HG03378 (cell line): ENCODE data around the gene IPPK.

Source experiments
- ATAC-seq: cut with Tn5 transposase; IDR thresholded peaks from one replicate; pipeline ENCODE4 v1.9.1; 2021; ENCODE audit warnings: mild to moderate bottlenecking, moderate library complexity; ENCODE audit not compliant: unreplicated experiment

The IPPK gene

GRCh38 chr9:92696619-92697018, 26.7 kb upstream of the IPPK start:
- no peak for ATAC-seq

- ATAC-seq: no peak
These were observed 17.0 kb upstream of the IPPK start for GRCh38 chr9:92686954-92687353.

- ATAC-seq: no peak
These were observed 15.1 kb upstream of the IPPK start for GRCh38 chr9:92685022-92685421.

- ATAC-seq: no peak
These were observed 12.3 kb upstream of the IPPK start for GRCh38 chr9:92682269-92682668.

GRCh38 chr9:92680166-92681119, 10.5 kb upstream of the IPPK start:
- no peak for ATAC-seq

GRCh38 chr9:92679413-92680165, 9.7 kb upstream of the IPPK start:
- ATAC-seq: no peak

GRCh38 chr9:92671323-92671722, 1.4 kb upstream of the IPPK start:
- ATAC-seq: no peak

- no peak for ATAC-seq
These were observed 423 bp downstream of the IPPK start for GRCh38 chr9:92669527-92669889.

GRCh38 chr9:92668746-92669526, 995 bp downstream of the IPPK start:
- ATAC-seq: no peak

GRCh38 chr9:92666912-92667532, 2.9 kb downstream of the IPPK start:
- no peak for ATAC-seq

- ATAC-seq: no peak
These were observed 3.7 kb downstream of the IPPK start for GRCh38 chr9:92666236-92666635.

- ATAC-seq: no peak
These were observed 4.1 kb downstream of the IPPK start for GRCh38 chr9:92665836-92666235.

- no peak for ATAC-seq
These were observed 5.4 kb downstream of the IPPK start for GRCh38 chr9:92664394-92665152.

GRCh38 chr9:92663951-92664350, 6.0 kb downstream of the IPPK start:
- ATAC-seq: no peak

- no peak for ATAC-seq
These were observed 6.8 kb downstream of the IPPK start for GRCh38 chr9:92663126-92663525.

- no peak for ATAC-seq
These were observed 8.2 kb downstream of the IPPK start for GRCh38 chr9:92661743-92662142.

GRCh38 chr9:92661127-92661526, 8.8 kb downstream of the IPPK start:
- no peak for ATAC-seq

GRCh38 chr9:92660266-92660665, 9.7 kb downstream of the IPPK start:
- ATAC-seq: no peak

- ATAC-seq: no peak
These were observed 10.3 kb downstream of the IPPK start for GRCh38 chr9:92659601-92660000.

GRCh38 chr9:92658611-92659010, 11.3 kb downstream of the IPPK start:
- ATAC-seq: no peak
